ENCODE data around the gene EBF4.

Gene EBF4, protein sequence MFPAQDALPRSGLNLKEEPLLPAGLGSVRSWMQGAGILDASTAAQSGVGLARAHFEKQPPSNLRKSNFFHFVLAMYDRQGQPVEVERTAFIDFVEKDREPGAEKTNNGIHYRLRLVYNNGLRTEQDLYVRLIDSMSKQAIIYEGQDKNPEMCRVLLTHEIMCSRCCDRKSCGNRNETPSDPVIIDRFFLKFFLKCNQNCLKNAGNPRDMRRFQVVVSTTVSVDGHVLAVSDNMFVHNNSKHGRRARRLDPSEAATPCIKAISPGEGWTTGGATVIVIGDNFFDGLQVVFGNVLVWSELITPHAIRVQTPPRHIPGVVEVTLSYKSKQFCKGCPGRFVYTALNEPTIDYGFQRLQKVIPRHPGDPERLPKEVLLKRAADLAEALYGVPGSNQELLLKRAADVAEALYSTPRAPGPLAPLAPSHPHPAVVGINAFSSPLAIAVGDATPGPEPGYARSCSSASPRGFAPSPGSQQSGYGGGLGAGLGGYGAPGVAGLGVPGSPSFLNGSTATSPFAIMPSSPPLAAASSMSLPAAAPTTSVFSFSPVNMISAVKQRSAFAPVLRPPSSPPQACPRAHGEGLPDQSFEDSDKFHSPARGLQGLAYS

DNA sequence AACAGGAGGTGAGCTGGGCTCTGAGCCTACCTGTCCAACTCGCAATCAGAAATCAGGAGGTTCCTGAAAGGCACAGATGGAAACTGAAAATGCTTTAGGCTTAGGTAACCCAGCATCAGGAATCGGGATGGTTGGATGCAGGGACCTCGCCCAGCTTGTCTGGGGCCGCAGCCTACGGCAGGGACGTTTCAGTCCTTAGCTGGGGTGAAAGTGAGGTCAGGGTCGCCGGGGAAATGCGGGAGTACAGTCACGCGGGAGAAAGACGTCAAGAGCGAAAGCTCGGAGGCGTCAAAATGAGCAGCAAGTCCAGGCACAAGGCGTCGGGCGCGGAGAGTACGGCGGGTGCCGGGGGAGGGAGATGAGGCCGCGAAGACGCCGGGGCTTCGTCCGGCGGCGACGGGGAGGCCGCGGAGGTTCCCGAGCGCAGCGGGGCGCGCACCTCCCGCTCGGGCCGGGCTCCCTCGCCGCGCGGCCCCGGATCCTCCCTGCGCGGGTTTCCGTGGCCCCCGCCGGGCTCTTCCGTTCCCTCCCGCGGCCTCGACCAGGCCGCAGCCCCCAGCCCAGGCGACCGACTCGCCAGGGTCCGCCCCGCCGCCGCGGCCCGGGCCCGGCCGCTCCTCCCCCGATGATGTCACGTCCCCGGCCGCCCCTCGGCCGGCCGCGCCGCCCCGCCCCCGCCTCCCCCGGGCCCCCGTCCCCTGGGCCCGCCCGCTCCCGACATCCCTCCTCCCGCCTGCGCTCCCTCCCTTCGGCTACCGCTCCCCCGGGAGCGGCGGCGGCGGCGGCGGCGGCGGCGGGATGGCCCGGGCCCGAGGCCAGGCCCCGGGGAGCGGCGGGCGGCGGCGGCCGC is at the start of gene EBF4:
TSS of gene EBF4 (plus strand) at position 745 of the 850 bp plus-strand sequence. CDS start 866 bp downstream, outside the sequence.
- in situ Hi-C loops (cut with MboI; ENCODE audit: low sequenced_read_pairs): no loop called here

DNA sequence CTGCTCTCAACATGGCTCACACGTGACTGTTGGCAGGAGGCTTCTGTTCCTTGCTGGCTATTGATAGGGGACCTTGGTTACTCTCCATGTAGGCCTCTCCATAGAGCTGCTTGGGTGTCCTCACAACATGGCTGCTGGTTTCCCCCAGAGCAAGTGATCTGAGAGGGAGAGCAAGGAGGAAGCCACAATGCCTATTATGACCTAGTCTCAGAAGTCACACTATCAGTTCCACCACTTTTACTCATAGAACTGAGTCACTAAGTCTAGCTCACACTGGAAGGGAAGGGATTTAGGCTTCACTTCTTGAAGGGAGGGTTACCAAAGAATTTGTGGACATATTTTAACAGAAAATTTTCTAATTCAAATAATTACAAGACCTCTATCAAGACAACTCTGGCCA is 48.9 kb upstream of the EBF4 start:
- in situ Hi-C loops (cut with MboI; ENCODE audit: low sequenced_read_pairs): no loop called here

DNA sequence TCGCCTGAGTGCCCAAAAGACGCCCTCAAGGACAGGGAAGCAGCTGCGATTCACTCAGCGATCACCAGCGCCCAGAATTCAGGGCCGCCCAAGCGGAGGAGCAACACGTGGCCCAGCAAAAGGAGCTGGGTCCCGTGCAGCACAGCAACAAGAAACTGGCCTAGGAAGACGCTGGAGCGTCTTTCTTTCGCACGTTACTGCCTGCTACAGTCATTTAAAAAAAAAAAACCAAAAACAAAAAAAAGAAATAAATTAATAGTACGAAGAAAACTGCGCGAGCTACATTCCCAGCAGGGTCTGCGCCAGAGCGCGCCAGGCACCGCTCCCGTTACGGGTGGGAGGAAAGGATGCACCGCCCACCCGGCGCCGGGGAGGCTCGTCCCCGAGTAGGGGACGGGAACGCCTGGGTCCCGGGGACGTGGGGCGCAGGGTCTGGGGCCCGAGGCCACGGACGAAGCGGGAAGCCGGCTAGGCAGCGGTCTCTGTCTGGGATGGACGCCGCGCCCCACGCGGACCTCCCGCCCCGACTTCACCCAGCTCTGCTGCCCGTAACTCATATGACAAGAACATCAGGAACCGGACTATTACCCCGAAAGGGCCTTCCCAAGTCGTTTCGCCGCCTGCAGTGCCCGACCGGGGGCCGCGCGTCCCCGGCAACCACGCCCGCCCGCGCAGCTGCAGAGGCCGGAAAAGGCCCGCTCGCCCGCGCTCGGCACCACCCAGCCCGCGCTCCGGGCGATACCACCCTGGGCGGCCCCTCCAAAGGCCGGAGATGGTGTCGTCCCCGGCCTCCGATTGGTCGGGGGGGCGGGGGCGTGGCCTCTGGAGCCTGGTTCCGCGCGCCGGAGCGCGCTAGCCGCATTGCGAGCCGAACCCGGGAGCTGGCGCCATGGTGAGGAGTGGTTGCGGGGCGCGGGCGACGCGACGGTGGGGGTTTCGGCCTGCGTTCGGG is 40.5 kb upstream of the EBF4 start, which contains the start of gene NOP56:
TSS of gene NOP56 (plus strand) at position 861 of the 952 bp plus-strand sequence. CDS start at position 890, 29 bp downstream.
- in situ Hi-C loops (cut with MboI; ENCODE audit: low sequenced_read_pairs): no loop called here

DNA sequence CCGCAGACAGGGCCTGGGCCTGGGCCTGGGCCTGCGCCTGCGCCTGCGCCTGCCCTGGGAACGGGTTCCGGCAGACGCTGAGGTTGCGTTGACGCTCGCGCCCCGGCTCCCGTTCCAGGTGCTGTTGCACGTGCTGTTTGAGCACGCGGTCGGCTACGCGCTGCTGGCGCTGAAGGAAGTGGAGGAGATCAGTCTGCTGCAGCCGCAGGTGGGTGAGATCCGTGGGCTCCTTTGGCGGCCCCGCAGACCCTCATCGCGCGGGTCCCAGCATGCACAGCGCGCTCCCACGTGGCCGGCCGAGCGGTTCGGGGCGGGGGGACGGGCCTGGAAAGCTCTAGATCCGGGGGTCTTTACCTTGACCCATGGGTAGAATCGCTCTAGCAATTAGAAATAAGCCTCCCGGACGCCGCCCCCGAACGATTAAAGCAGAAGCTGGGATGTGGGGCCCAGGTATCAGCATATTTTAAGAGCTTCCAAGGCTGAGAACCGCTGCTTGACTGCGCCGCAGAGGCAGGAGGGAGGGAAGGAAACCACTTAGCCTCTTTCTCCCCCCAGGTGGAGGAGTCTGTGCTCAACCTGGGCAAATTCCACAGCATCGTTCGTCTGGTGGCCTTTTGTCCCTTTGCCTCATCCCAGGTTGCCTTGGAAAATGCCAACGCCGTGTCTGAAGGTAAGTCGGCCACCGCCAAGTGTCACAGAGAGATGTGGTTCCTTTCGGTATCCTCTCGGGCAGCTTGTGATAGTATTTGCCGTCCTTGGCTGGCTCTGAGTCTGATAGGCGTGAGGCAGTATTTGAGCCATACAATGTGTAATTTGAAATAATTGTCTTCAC is 39.6 kb upstream of the EBF4 start:
- in situ Hi-C loops (cut with MboI; ENCODE audit: low sequenced_read_pairs): no loop called here

DNA sequence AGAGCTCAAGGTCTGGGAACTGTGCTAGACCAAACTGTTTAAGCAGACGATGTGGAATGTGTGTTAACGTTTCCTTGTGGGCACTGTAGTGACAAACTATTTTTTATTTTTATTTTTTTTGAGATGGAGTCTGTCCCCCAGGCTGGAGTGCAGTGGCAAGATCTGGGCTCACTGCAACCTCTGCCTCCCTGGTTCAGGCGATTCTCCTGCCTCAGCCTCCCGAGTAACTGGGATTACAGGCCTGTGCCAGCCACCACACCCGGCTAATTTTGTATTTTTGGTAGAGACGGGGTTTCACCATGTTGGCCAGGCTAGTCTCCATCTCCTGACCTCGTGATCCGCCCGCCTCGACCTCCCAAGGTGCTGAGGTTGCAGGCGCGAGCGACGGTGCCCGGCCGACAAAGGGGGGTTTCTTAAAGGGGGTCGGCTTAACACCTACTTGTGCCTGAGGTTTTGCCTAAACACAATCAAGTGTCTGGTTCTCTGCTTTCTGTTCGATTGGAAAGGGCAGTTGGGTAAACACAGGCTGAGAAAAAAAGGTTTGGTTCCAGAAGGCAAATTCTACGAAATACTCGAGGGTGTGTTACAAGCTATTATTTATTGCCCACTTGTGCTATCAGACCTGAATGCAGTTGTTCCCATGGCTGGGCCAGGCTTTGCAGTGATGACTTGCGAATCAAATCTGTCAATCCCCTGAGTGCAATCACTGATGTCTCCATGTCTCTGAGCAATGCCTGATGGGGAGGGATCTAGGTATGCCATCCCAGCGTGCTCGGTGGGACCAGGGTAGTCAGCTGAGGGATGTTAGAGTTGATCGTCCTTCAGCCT is 38.8 kb upstream of the EBF4 start:
- in situ Hi-C loops (cut with MboI; ENCODE audit: low sequenced_read_pairs): no loop called here

DNA sequence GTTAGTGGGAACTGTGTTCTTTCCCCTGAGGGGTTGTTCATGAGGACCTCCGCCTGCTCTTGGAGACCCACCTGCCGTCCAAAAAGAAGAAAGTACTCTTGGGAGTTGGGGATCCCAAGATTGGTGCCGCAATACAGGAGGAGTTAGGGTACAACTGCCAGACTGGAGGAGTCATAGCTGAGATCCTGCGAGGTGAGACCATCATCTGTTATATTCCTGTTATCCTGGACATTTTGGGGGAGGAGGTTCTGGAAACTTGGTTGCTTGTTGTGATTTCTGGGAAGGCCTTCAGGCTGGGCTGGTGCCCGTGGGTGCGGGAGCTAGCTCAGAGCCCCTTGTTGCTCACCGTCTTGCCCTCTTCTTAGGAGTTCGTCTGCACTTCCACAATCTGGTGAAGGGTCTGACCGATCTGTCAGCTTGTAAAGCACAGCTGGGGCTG is 38.2 kb upstream of the EBF4 start:
- in situ Hi-C loops (cut with MboI; ENCODE audit: low sequenced_read_pairs): no loop called here

DNA sequence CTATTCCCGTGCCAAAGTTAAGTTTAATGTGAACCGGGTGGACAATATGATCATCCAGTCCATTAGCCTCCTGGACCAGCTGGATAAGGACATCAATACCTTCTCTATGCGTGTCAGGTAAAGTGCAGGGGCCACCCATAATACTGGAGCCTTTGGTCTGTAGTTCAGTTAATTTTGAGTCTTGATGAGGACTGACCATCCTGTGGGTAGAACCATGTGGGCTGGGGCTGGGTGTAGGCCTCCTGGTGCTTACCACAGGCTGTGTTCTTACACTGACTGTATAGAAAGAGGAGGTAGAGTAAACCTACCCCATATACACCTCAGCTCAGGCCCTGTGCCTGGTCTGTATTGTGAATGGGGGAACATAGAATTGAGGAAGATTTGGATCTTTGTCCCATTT is 37.7 kb upstream of the EBF4 start:
- in situ Hi-C loops (cut with MboI; ENCODE audit: low sequenced_read_pairs): no loop called here

DNA sequence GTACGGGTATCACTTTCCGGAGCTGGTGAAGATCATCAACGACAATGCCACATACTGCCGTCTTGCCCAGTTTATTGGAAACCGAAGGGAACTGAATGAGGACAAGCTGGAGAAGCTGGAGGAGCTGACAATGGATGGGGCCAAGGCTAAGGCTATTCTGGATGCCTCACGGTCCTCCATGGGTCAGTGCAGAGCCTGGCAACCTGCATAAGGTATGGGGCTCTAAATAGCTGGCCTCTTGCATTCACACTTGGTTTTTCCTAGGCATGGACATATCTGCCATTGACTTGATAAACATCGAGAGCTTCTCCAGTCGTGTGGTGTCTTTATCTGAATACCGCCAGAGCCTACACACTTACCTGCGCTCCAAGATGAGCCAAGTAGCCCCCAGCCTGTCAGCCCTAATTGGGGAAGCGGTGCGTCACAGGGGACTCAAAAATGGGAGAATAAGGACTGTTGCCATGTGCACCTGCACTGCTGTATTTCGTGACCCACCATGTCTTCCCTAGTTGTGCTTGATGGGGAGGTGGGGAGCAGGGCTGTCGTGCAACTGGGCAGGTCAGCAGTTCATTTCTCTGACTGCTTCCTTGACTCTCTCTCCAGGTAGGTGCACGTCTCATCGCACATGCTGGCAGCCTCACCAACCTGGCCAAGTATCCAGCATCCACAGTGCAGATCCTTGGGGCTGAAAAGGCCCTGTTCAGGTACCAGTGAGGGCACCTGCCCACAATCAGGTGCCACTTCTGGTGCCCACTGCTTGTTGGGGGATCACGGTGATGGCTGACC is 37.1 kb upstream of the EBF4 start:
- in situ Hi-C loops (cut with MboI; ENCODE audit: low sequenced_read_pairs): no loop called here

- in situ Hi-C loops (cut with MboI; ENCODE audit: low sequenced_read_pairs): no loop called here
These were observed 36.0 kb upstream of the EBF4 start for GRCh38 chr20:2656471-2657117.

GRCh38 chr20:2657241-2657640 is 35.3 kb upstream of the EBF4 start:
- in situ Hi-C loops (cut with MboI; ENCODE audit: low sequenced_read_pairs): no loop called here

- in situ Hi-C loops (cut with MboI; ENCODE audit: low sequenced_read_pairs): no loop called here
These were observed 34.9 kb upstream of the EBF4 start for GRCh38 chr20:2657674-2658073.

- in situ Hi-C loops (cut with MboI; ENCODE audit: low sequenced_read_pairs): no loop called here
These were observed 33.9 kb upstream of the EBF4 start for GRCh38 chr20:2658414-2659354.

GRCh38 chr20:2659547-2659946 is 33.0 kb upstream of the EBF4 start:
- in situ Hi-C loops (cut with MboI; ENCODE audit: low sequenced_read_pairs): no loop called here

GRCh38 chr20:2663364-2663886 is 29.2 kb upstream of the EBF4 start:
- in situ Hi-C loops (cut with MboI; ENCODE audit: low sequenced_read_pairs): no loop called here

GRCh38 chr20:2663887-2664719 is 28.5 kb upstream of the EBF4 start, which contains the start of gene IDH3B:
IDH3B (minus strand) TSS chr20:2664216; CDS start chr20:2664188, 28 bp downstream.
- in situ Hi-C loops (cut with MboI; ENCODE audit: low sequenced_read_pairs): no loop called here
